Spinal cord (tissue), 10 donors: Measurements from ENCODE around the gene NRCAM. TPM values are rescaled to one million over a fixed set of nuclear protein-coding genes. Genes with fewer than 3 reads are reported as not detected.

Source experiments
- DNase-seq, 6 donors: peaks; one replicate each; pipeline versions ENCODE4 v3.0.0 to v3.0.0-alpha.2; 2013 to 2015; ENCODE audit warnings: low spot score in 6 of 6, low read depth in 4 of 6
- H3K27ac ChIP-seq: one replicate; pipeline ENCODE4 v1.5.1; 2013; ENCODE audit warnings: low read depth, low read length, control low read depth
- H3K27me3 ChIP-seq: one replicate; pipeline ENCODE4 v1.6.1; 2013; ENCODE audit warnings: low read length; ENCODE audit not compliant: control insufficient read depth, insufficient read depth
- H3K36me3 ChIP-seq: one replicate; pipeline ENCODE4 v1.6.1; 2013; ENCODE audit warnings: low read length; ENCODE audit not compliant: control insufficient read depth, insufficient read depth
- H3K4me1 ChIP-seq: one replicate; pipeline ENCODE4 v1.6.1; 2013; ENCODE audit warnings: low read length; ENCODE audit not compliant: control insufficient read depth, insufficient read depth
- H3K4me3 ChIP-seq: one replicate; pipeline ENCODE4 v1.5.1; 2013; ENCODE audit warnings: low read depth, low read length, control low read depth
- H3K9me3 ChIP-seq: one replicate; pipeline ENCODE4 v1.6.1; 2013; ENCODE audit warnings: low read length; ENCODE audit not compliant: control insufficient read depth, insufficient read depth
- WGBS: methylation state at CpG from one replicate; pipeline ENCODE4 v1.1.5; 2013; ENCODE audit warnings: missing lambda C conversion rate; ENCODE audit not compliant: insufficient coverage; 5-methylcytosine and 5-hydroxymethylcytosine counted together
- polyA plus RNA-seq, 2 donors: library from polyadenylated mRNA; unstranded; fragments of 120-200 nt; gene quantifications; one replicate each; pipeline ENCODE4 v1.2.1, GENCODE V29; 2013; ENCODE audit not compliant: insufficient read length in 2 of 2
- total RNA-seq, 2 donors: library from RNA; depleted of rRNA in 1 of 2; stranded (reverse); fragments of 120-200 nt in 1 of 2; fragments of >200 nt in 1 of 2; gene quantifications; one replicate each; pipeline versions ENCODE4 v1.2.3 to v1.2.4, GENCODE V29; 2013 to 2014
- donor health status: healthy.

Gene NRCAM
- total and polyA plus RNA-seq, 4 donors = 50.4 to 198 (median 140) TPM

DNA sequence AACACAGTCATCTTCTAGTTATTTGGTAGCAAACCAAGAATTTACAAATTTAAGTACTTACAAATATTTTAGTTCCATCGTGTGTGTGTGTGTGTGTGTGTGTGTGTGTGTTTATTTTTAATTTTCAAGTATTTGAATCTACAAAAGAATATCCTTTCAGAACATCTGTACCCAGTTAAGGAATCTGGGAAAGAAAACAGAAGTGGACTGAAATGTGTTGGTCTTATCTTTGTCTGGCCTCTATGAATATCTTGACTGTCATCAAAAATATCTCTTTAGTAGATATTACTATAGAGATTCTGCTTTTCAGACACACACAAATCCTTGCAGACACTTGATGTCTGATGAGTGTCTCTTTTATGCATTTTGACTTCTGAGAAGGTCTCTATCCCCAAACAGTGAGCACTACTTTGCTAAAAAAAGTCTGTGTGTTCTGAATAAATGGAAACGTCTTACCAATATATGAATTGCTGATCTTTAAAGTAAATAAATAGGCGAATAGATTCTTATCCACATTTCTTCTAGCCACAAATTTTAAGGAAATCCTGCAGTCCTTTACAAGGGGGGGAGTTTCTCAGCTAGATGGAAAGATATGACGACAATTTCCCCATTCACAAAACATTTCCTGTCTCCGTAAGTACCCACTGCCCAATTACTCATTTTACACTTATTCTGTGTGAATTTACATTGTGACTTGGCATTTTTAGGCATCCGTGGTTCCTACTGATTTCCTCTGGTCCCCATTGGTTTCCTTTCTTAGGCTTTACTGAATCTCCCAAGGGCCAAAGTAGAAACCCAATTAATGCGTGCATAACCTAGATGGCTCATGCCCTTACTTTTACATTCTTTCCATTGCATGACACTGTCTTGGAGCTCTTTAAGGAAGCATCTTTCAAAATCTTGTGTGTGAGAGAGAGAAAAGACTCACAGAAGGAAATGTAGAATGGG, 36.0 kb downstream of the NRCAM start:
- H3K4me3 ChIP-seq = no peak overlapping the region
- no peak for DNase-seq
- no peaks in the 10 kb centered on the region for H3K36me3 ChIP-seq
- H3K27ac ChIP-seq = no peak overlapping the region
- peaks cover 4% of the 10 kb centered on the region for H3K4me1 ChIP-seq
- 73% methylated on average over 2 of the region's 7 CpGs for WGBS
- no peaks in the 10 kb centered on the region for H3K27me3 ChIP-seq
- no peaks in the 10 kb centered on the region for H3K9me3 ChIP-seq

DNA sequence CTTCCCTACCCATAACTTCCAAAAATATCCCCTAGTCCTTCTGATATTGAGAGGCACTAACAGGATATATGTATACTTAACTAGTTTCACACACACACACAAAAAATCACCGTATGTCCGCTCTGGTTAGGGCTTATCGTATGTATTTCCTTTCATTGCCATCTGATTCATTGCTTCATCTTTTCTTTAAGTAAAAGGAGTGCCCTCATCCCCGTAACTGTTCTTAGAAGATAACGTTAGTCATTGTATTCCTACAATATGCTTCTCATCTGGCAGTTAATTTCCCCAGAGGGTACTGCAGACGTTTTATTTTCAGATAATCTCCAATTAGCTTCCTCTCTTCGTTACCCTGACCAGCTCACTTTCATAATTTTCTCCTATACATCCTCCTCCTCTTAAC, 37.3 kb downstream of the NRCAM start:
- Histone ChIP-seq H3K36me3 (no peaks in the 10 kb centered on the region), H3K27ac (no peak overlapping the region), H3K4me1 (peaks cover 11% of the 10 kb centered on the region), H3K4me3 (no peak overlapping the region), H3K9me3 (no peaks in the 10 kb centered on the region), H3K27me3 (no peaks in the 10 kb centered on the region)
- peak in 1 of 6 donors; percentile 90 for DNase-seq
- WGBS = no CpG with 5 or more reads among the region's 7 CpGs

DNA sequence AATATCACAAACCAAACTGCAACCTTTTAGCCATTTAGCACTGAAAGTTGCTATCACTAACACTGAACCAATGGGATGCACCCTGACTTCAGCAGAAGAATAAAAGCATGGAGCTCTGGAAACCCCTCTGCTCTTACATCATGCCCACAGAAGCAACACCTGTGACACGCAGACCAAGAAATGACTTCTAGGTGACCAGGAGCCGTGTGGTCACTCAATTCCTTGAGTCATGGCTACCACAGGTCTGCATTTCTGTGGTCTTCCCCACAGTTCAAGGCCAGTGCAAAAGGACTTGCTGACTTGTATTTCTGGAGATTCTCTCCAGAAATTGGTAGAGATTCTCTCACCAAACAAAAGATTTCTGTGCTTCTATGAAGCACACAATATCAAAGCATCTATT, 38.3 kb downstream of the NRCAM start:
- no peaks in the 10 kb centered on the region for H3K27me3 ChIP-seq
- DNase-seq = no peak
- H3K4me1 ChIP-seq = peaks cover 11% of the 10 kb centered on the region
- no peaks in the 10 kb centered on the region for H3K36me3 ChIP-seq
- WGBS = 50% methylated on average over 2 of the region's 2 CpGs
- no peak overlapping the region for H3K27ac ChIP-seq
- no peaks in the 10 kb centered on the region for H3K9me3 ChIP-seq
- H3K4me3 ChIP-seq = no peak overlapping the region

DNA sequence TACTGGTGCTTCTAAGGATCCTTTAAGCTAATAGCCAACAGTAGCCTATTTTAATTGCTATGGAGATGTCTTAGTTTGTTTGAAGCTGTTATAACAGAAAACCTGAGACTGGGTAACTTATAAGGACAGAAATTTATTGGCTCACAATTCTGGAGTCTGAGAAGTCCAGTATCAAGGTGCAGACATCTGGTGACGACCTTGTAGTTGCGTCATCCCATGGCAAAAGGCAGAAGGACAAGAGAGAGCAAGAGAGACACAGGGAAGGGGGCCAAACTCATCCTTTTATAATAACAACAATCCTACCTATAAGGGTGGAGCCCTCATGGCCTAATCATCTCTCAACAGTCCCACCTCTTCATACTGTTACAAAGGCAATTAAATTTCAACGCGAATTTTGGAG, 39.1 kb downstream of the NRCAM start:
- no CpG with 5 or more reads among the region's 4 CpGs for WGBS
- H3K27ac ChIP-seq = no peak overlapping the region

DNA sequence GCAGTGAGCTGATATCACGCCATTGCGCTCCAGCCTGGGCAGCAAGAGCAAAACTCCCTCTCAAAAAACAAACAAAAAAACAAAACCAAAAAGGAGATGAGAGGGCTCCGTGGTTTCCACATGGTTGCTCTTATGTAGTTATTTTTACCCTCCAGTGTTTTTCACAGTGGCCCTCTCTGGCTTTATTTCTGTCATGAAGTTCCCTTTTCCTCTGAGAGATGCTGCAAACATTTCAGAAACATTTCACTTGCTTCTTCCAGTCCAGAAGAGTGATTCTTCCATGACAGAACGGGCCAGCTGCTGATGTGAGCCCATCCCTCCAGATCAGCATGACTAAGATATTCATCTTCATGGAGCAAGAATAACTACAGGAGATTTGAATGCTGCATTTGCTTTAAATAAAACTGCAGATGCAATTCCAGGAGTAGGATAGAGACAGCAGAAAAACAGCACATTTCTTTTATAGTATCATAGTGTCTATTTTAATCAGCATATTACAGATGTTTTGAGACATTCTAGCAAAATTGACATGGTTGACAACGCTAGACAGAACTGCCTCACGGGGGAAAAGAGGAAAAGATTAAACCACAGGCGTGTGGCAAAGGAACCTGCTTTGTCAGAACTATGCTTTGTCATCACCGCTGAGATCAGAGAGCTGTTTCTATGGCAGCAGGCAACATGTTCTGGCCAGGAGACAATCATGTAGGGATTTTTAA, 40.3 kb downstream of the NRCAM start:
- no peak overlapping the region for H3K4me3 ChIP-seq
- H3K36me3 ChIP-seq = no peaks in the 10 kb centered on the region
- 51% methylated on average over 7 of the region's 8 CpGs for WGBS
- no peaks in the 10 kb centered on the region for H3K27me3 ChIP-seq
- no peak overlapping the region for H3K27ac ChIP-seq
- H3K9me3 ChIP-seq = no peaks in the 10 kb centered on the region
- peaks cover 11% of the 10 kb centered on the region for H3K4me1 ChIP-seq
- peak in 4 of 6 donors; percentile 38 to 95 (median 63) for DNase-seq

More for the DNA sequence above, 39.1 kb downstream of the NRCAM start:
- Histone ChIP-seq H3K9me3 (no peaks in the 10 kb centered on the region), H3K4me3 (no peak overlapping the region), H3K36me3 (no peaks in the 10 kb centered on the region), H3K27me3 (no peaks in the 10 kb centered on the region), H3K4me1 (peaks cover 11% of the 10 kb centered on the region)
- DNase-seq = no peak

DNA sequence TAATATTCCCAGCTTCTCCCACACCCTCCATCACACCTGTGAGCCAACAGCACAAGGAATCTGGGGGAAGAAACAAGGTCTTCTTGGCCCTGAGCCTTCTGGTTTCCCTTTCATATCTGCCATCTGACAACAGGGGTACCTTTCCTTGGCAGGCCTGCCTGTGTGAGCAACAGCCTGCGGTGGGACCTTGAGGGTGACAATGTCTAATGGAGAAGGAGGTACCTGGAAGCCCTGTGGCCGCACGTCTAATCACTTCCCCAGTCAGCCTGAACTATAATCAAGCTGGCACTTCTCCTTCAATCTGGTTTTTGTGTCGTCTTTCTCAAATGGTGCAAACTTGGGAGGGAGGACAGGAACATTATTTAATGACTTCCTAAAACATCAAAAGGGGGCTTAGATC, 41.2 kb downstream of the NRCAM start:
- Histone ChIP-seq H3K36me3 (no peaks in the 10 kb centered on the region), H3K9me3 (no peaks in the 10 kb centered on the region), H3K4me1 (peaks cover 11% of the 10 kb centered on the region), H3K4me3 (no peak overlapping the region), H3K27me3 (no peaks in the 10 kb centered on the region), H3K27ac (no peak overlapping the region)
- no peak for DNase-seq
- WGBS = no CpG with 5 or more reads among the region's 4 CpGs

DNA sequence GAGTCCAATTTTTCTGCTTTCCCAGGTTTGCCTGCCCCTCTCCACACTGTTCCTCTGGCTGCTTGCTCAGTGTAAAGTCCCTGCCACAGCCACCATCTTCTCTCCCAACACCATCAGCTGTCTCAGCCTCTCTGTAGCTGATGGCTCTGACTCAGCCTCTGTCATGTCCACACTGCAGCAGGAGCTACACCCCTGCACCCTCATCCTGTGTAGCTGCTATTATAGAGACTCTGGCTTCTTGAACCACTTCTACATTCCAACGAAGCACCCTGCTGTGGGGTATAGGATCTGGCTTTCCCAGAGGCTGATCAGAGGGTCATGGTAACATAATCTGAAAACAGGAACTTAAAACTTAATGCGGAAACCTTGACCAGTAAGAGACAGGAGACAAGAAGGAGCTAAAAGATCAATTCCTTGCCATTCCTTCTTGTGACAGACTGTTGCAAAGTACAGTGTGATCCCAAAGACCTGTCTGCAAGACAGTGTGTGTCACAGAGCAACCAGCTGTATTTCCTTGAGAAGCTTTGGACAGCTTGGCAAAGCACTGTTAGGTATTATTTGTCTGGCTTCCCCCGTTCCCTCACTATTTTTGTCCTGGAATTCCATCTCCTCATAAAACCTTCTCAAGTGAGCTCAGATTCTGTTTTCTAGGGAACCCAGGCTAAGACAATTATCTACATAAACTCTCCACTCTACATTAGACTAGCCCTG, 42.3 kb downstream of the NRCAM start:
- DNase-seq = no peak
- 78% methylated on average over 1 of the region's 3 CpGs for WGBS
- Histone ChIP-seq H3K36me3 (no peaks in the 10 kb centered on the region), H3K4me3 (no peak overlapping the region), H3K27me3 (no peaks in the 10 kb centered on the region), H3K4me1 (peaks cover 15% of the 10 kb centered on the region), H3K9me3 (no peaks in the 10 kb centered on the region), H3K27ac (no peak overlapping the region)

DNA sequence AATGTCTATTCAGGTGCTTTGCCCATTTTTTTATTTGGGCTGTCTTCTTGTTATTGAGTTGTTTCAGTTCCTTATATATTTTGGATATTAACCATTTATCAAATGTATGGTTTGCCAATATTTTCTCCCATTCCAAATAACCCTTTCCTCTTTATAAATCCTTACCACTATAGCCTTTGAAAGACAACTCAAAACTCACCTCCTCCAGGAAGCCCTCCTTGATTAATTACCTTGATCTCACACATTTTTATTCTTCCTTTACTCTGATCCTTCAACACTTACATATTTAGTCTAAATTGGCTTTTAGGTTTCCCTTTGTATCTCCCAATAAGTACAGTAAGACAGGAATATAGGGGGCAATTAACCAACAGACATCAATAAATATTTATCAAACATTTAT, 42.9 kb downstream of the NRCAM start:
- H3K27me3 ChIP-seq = no peaks in the 10 kb centered on the region
- H3K4me1 ChIP-seq = peaks cover 15% of the 10 kb centered on the region
- no peak overlapping the region for H3K4me3 ChIP-seq
- DNase-seq = no peak
- no peak overlapping the region for H3K27ac ChIP-seq
- no peaks in the 10 kb centered on the region for H3K9me3 ChIP-seq
- H3K36me3 ChIP-seq = no peaks in the 10 kb centered on the region

DNA sequence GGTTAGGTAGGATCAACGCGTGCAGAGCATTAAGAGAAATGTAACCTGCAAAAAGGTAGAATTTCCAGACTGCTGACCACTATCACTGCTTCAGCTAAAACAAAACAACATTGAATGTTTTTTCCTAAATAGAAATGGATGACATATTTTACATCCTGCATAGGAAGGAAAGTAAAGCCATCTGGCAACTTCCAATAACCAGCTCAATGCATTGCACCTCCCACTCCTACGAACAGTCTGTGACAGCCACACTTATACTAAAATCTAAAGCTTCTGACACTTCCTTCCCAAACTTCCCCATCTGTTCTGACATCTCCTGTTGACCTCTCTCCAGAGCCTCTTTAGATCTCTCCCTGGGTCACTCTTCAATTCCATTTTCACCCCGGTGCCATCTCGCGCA, 47.1 kb downstream of the NRCAM start:
- Histone ChIP-seq H3K9me3 (no peaks in the 10 kb centered on the region), H3K27me3 (no peaks in the 10 kb centered on the region), H3K4me1 (peaks cover 4% of the 10 kb centered on the region), H3K36me3 (no peaks in the 10 kb centered on the region), H3K27ac (no peak overlapping the region), H3K4me3 (no peak overlapping the region)
- peak in 1 of 6 donors; percentile 36 for DNase-seq
- 86% methylated on average over 1 of the region's 6 CpGs for WGBS
